Esophagus squamous epithelium (tissue), 4 donors: ENCODE results near the gene SEMA4B.

Experiments used
- CTCF ChIP-seq, 6 experiments: fragments of 450-650 bp in 4 of 6; fragments of 200-600 bp in 2 of 6; sonication (generic) in 2 of 6; IDR thresholded peaks; one replicate each; pipeline ENCODE4 v1.5.1; 2016 to 2019; ENCODE audit warnings: antibody characterized with exemption in 6 of 6, mild to moderate bottlenecking in 4 of 6, moderate library complexity in 4 of 6
- POLR2A ChIP-seq, 4 donors: fragments of 450-650 bp; IDR thresholded peaks; one replicate each; pipeline ENCODE4 v1.6.1; 2017; ENCODE audit warnings: antibody characterized with exemption in 4 of 4, mild to moderate bottlenecking in 4 of 4, moderate library complexity in 3 of 4

- TF ChIP-seq CTCF (IDR thresholded peaks at IDR 0.05) (no peak), POLR2A (IDR thresholded peaks at IDR 0.05) (no peak)
Observed at GRCh38 chr15:90261811-90262210, 60.7 kb downstream of the SEMA4B start.
